ENCODE measurements around the gene TOP2B.

TOP2B gene

GRCh38 chr3:25619382-25619781 is 45.3 kb downstream of the TOP2B start:
- no peak for DNase-seq (ENCODE audit: low read depth)
- no peak overlapping the region for H3K4me3 ChIP-seq (ENCODE audit: low read length)
- TF ChIP-seq CTCF (conservative IDR thresholded peaks at IDR 0.05; ENCODE audit: low read length): no peak

- H3K4me3 ChIP-seq (ENCODE audit: low read length): no peak overlapping the region
- TF ChIP-seq CTCF (conservative IDR thresholded peaks at IDR 0.05; ENCODE audit: low read length): no peak
- no peak for DNase-seq (ENCODE audit: low read depth)
These were observed 46.7 kb downstream of the TOP2B start for GRCh38 chr3:25618028-25618427.

- no peak for TF ChIP-seq CTCF (conservative IDR thresholded peaks at IDR 0.05; ENCODE audit: low read length)
- no peak overlapping the region for H3K4me3 ChIP-seq (ENCODE audit: low read length)
These were observed 53.5 kb downstream of the TOP2B start for GRCh38 chr3:25611193-25611592.

GRCh38 chr3:25610779-25611178 is 53.9 kb downstream of the TOP2B start:
- TF ChIP-seq CTCF (conservative IDR thresholded peaks at IDR 0.05; ENCODE audit: low read length): no peak
- no peak for DNase-seq (ENCODE audit: low read depth)
- H3K4me3 ChIP-seq (ENCODE audit: low read length): no peak overlapping the region

More at GRCh38 chr3:25611193-25611592, 53.5 kb downstream of the TOP2B start:
- no peak for DNase-seq (ENCODE audit: low read depth)

GRCh38 chr3:25610167-25610566 is 54.5 kb downstream of the TOP2B start:
- no peak overlapping the region for H3K4me3 ChIP-seq (ENCODE audit: low read length)
- TF ChIP-seq CTCF (conservative IDR thresholded peaks at IDR 0.05; ENCODE audit: low read length): no peak
- DNase-seq (ENCODE audit: low read depth): no peak

GRCh38 chr3:25604107-25604805 is 60.5 kb downstream of the TOP2B start:
- H3K4me3 ChIP-seq (ENCODE audit: low read length): no peak overlapping the region
- peak; percentile 62 for DNase-seq (ENCODE audit: low read depth)

More at GRCh38 chr3:25604107-25604805, 60.5 kb downstream of the TOP2B start:
- no peak for TF ChIP-seq CTCF (conservative IDR thresholded peaks at IDR 0.05; ENCODE audit: low read length)
